Keratinocyte (primary cell): ENCODE results near the gene CACNA2D1. TPM values are rescaled to one million over a fixed set of nuclear protein-coding genes. Genes with fewer than 3 reads are reported as not detected.

Source experiments
- DNase-seq: peaks from one replicate; pipeline ENCODE4 v3.0.0-alpha.2; 2011; ENCODE audit warnings: low read depth, missing footprints, low spot score
- FAIRE-seq: peaks from 2 replicates; lab custom pipeline; 2011; peaks lifted over from hg19 to GRCh38; lab: Jason Lieb, UNC
- H2AFZ ChIP-seq: 2 replicates; pipeline ENCODE4 v1.6.0; 2012; ENCODE audit warnings: low read length, control low read depth, inconsistent platforms; ENCODE audit not compliant: control insufficient read depth
- H3K27ac ChIP-seq: 2 replicates; pipeline ENCODE4 v1.5.1; 2011; ENCODE audit warnings: low read length; ENCODE audit not compliant: control insufficient read depth, insufficient read depth
- H3K27me3 ChIP-seq: 3 replicates; pipeline ENCODE4 v1.6.0; 2011; ENCODE audit warnings: low read length; ENCODE audit not compliant: control insufficient read depth, insufficient read depth; ENCODE audit errors: extremely low read depth
- H3K36me3 ChIP-seq, 2 experiments: 2 replicates in 1 of 2; 3 replicates in 1 of 2; pipeline ENCODE4 v1.5.1; 2011; ENCODE audit warnings: low read length in 2 of 2, mild to moderate bottlenecking in 1 of 2; ENCODE audit not compliant: control insufficient read depth in 2 of 2, insufficient read depth in 2 of 2; ENCODE audit errors: extremely low read depth in 1 of 2
- H3K4me1 ChIP-seq: 3 replicates; pipeline ENCODE4 v1.5.1; 2011; ENCODE audit warnings: low read length; ENCODE audit not compliant: control insufficient read depth, insufficient read depth; ENCODE audit errors: extremely low read depth
- H3K4me2 ChIP-seq: 3 replicates; pipeline ENCODE4 v1.6.0; 2011; ENCODE audit warnings: low read depth, low read length; ENCODE audit not compliant: control insufficient read depth, insufficient read depth; ENCODE audit errors: extremely low read depth
- H3K4me3 ChIP-seq, 3 experiments: fragments of 200-600 bp in 1 of 3; sonication (generic) in 1 of 3; 2 replicates in 2 of 3; 3 replicates in 1 of 3; pipeline ENCODE4 v1.5.1; 2011 to 2016; ENCODE audit warnings: low read length in 3 of 3, mild to moderate bottlenecking in 3 of 3, control low read depth in 2 of 3, inconsistent platforms in 1 of 3, low read depth in 1 of 3, mixed read lengths in 1 of 3, mixed run types in 1 of 3, moderate library complexity in 1 of 3; ENCODE audit not compliant: control insufficient read depth in 2 of 3, insufficient read depth in 2 of 3; ENCODE audit errors: extremely low read depth in 1 of 3
- H3K79me2 ChIP-seq: 2 replicates; pipeline ENCODE4 v1.6.0; 2012; ENCODE audit warnings: low read length; ENCODE audit not compliant: control insufficient read depth, insufficient read depth
- H3K9ac ChIP-seq: 3 replicates; pipeline ENCODE4 v1.6.0; 2011; ENCODE audit warnings: low read length; ENCODE audit not compliant: control insufficient read depth, insufficient read depth; ENCODE audit errors: extremely low read depth
- H3K9me1 ChIP-seq: 3 replicates; pipeline ENCODE4 v1.6.0; 2011; ENCODE audit warnings: low read length; ENCODE audit not compliant: control insufficient read depth, insufficient read depth; ENCODE audit errors: extremely low read depth
- H3K9me3 ChIP-seq: 2 replicates; pipeline ENCODE4 v1.5.1; 2012; ENCODE audit warnings: low read depth, low read length; ENCODE audit not compliant: control insufficient read depth
- H4K20me1 ChIP-seq: 3 replicates; pipeline ENCODE4 v1.6.0; 2011; ENCODE audit warnings: low read length; ENCODE audit not compliant: control insufficient read depth, insufficient read depth; ENCODE audit errors: extremely low read depth
- CTCF ChIP-seq, 3 experiments: IDR thresholded peaks in 1 of 3; conservative IDR thresholded peaks in 1 of 3; optimal IDR thresholded peaks in 1 of 3; 2 replicates in 2 of 3; 3 replicates in 1 of 3; pipeline versions ENCODE3 to v1.5.1; 2011; ENCODE audit warnings: low read length in 3 of 3, mild to moderate bottlenecking in 3 of 3, moderate library complexity in 2 of 3, control low read depth in 1 of 3, inconsistent platforms in 1 of 3; ENCODE audit not compliant: insufficient read depth in 2 of 3; ENCODE audit errors: extremely low read depth in 1 of 3
- EZH2 ChIP-seq: IDR thresholded peaks from one replicate; pipeline ENCODE4 v1.6.1; 2012; ENCODE audit warnings: inconsistent platforms, mild to moderate bottlenecking, low read length, moderate library complexity
- dilution Hi-C: fragments of 300-500 bp; cut with MboI; formaldehyde crosslinking; loops from one replicate; pipeline ENCODE4 v1.7.0; 2020; ENCODE audit warnings: low sequenced_read_pairs; ENCODE audit not compliant: extremely low pct_ligation_motif_present
- polyA plus RNA-seq, 5 experiments: library from polyadenylated mRNA; depleted of rRNA in 3 of 5; stranded (reverse) in 3 of 5; stranded (forward) in 1 of 5; unstranded in 1 of 5; fragments of >200 nt; gene quantifications; 1 replicate in 1 of 5; 2 replicates in 3 of 5; 3 replicates in 1 of 5; pipeline versions ENCODE4 v1.2.1 to v1.2.3, GENCODE V29; 2011 to 2012; ENCODE audit warnings: missing spikeins in 2 of 5, low read depth in 1 of 5, low replicate concordance in 1 of 5

The CACNA2D1 gene
- polyA plus RNA-seq, 1 donor (not counting 4 experiments of a cell fraction or from before 2014, with no cell fraction given) = 1.8 TPM

DNA sequence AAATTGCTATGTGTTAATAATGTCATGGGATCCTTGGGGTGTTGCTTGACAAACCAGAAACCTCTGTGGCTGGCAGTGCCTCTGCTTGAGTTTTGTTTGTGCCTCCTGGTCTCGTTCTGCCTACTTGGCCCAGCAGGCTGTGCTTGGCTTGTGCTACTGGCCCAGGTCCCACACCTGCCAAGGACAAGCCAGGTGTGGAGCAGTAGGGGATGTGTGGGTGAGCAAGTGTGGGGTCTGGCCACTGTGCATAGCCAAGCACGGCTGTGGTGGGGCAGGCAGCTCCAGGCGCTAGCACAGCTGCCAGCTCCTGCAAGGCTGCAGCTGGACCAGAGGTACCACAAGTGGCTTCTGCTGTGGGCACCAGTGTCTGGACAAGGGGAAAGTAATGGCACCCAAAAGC lies 524.1 kb downstream of the CACNA2D1 start:
- Histone ChIP-seq H3K9me3 (no peaks in the 10 kb centered on the region), H3K36me3 (no peaks in the 10 kb centered on the region), H3K4me2 (no peak overlapping the region), H3K9ac (no peak overlapping the region), H3K4me1 (no peaks in the 10 kb centered on the region), H3K4me3 (no peak overlapping the region), H3K79me2 (no peaks in the 10 kb centered on the region), H2AFZ (no peak overlapping the region), H3K27ac (no peak overlapping the region), H3K27me3 (no peaks in the 10 kb centered on the region), H3K9me1 (no peaks in the 10 kb centered on the region), H4K20me1 (no peaks in the 10 kb centered on the region)
- dilution Hi-C loops = no loop called here
- TF ChIP-seq EZH2 (no peak), CTCF (optimal IDR thresholded peaks at IDR 0.05 in 1 of 3, IDR thresholded peaks at IDR 0.05 in 1 of 3, conservative IDR thresholded peaks at IDR 0.05 in 1 of 3; ENCODE audit: extremely low read depth in 1 of 3, insufficient read depth in 2 of 3, low read length in 3 of 3) (no peak)
- FAIRE-seq = no peak
- DNase-seq = no peak

DNA sequence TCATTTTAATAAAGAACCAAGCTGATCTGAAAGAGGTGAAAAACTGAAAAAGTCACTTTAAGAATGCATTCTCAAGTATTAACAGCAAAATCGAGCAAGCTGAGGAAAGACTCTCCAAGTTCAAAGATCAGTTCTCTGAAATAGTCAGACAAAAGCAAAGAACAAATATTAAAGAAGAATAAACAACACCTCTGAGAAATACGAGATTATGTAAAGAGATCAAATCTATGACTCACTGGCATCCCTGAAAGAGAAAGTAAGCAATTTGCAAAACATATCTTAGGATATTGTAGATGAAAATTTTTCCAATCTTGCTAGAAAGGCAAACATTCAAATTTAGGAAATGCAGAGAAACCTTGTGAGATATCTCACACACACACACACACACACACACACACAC lies 535.4 kb downstream of the CACNA2D1 start:
- dilution Hi-C loops = no loop called here
- no peak for DNase-seq

More for the DNA sequence above, 535.4 kb downstream of the CACNA2D1 start:
- Histone ChIP-seq H4K20me1 (no peaks in the 10 kb centered on the region), H3K27me3 (no peaks in the 10 kb centered on the region), H3K27ac (no peak overlapping the region), H3K36me3 (no peaks in the 10 kb centered on the region), H3K9me3 (no peaks in the 10 kb centered on the region), H3K79me2 (no peaks in the 10 kb centered on the region), H3K4me2 (no peak overlapping the region), H3K4me3 (no peak overlapping the region), H3K9me1 (no peaks in the 10 kb centered on the region), H2AFZ (no peak overlapping the region), H3K4me1 (no peaks in the 10 kb centered on the region), H3K9ac (no peak overlapping the region)
- TF ChIP-seq CTCF (optimal IDR thresholded peaks at IDR 0.05 in 1 of 3, IDR thresholded peaks at IDR 0.05 in 1 of 3, conservative IDR thresholded peaks at IDR 0.05 in 1 of 3; ENCODE audit: extremely low read depth in 1 of 3, insufficient read depth in 2 of 3, low read length in 3 of 3) (no peak), EZH2 (no peak)
- no peak for FAIRE-seq
